HepG2 (cell line): ENCODE measurements around the gene CCT5. TPM values are rescaled to one million over a fixed set of nuclear protein-coding genes. Genes with fewer than 3 reads are reported as not detected.
A peak's percentile ranks its signal among the peaks of the same experiment; 100 is the strongest.

Source experiments
- ATAC-seq: fragments of 200-7000 bp; cut with Tn5 transposase; 3 replicates; pipeline ENCODE4 v1.9.1; 2020; ENCODE audit warnings: mild to moderate bottlenecking, moderate library complexity
- BruUV-seq: library from RNA; stranded (reverse); fragments of 400-500 nt; replicated peaks from 2 replicates; lab custom pipeline; 2021; lab: Mats Ljungman, UMichigan
- CTCF ChIA-PET: fragments of 300-600 bp; formaldehyde crosslinking; extraction: SDS; loops from one replicate; lab custom pipeline; 2021; ENCODE audit warnings: low total read pairs, inconsistent platforms, low intra/inter-chr PET ratio; lab: Yijun Ruan, JAX
- POLR2A ChIA-PET: fragments of 350-600 bp; sonication (Branson Sonifier 250); formaldehyde crosslinking; loops from one replicate; lab custom pipeline; 2020; ENCODE audit warnings: antibody characterized with exemption, inconsistent platforms; lab: Yijun Ruan, JAX
- DNase-seq: peaks from one replicate; pipeline ENCODE4 v3.0.0-alpha.2; 2015; ENCODE audit warnings: low spot score
- FAIRE-seq: peaks from 3 replicates; lab custom pipeline; 2011; peaks lifted over from hg19 to GRCh38; lab: Jason Lieb, UNC
- H2AFZ ChIP-seq: one replicate; pipeline ENCODE4 v1.6.1; 2011; ENCODE audit warnings: low read length, inconsistent platforms
- H3K27ac ChIP-seq: fragments of 300-600 bp; 3 replicates; pipeline ENCODE4 v1.8.0; 2011; ENCODE audit warnings: mixed run types, mild to moderate bottlenecking, mixed read lengths, low read length, inconsistent platforms; ENCODE audit not compliant: insufficient read depth; ENCODE audit errors: extremely low read length
- H3K27me3 ChIP-seq, 2 experiments: fragments of 200-600 bp in 1 of 2; 2 replicates in 1 of 2; 3 replicates in 1 of 2; pipeline versions ENCODE4 v1.6.0 to v1.8.0; 2011; ENCODE audit warnings: low read length in 2 of 2, mild to moderate bottlenecking in 2 of 2, moderate library complexity in 2 of 2, inconsistent platforms in 1 of 2; ENCODE audit not compliant: insufficient read depth in 2 of 2, control insufficient read depth in 1 of 2
- H3K36me3 ChIP-seq, 2 experiments: fragments of 200-600 bp in 1 of 2; replicated peaks in 1 of 2; 2 replicates in 1 of 2; 3 replicates in 1 of 2; pipeline versions ENCODE4 v1.5.1 to v1.8.0; 2011; ENCODE audit warnings: low read length in 2 of 2, inconsistent platforms in 1 of 2; ENCODE audit not compliant: insufficient read depth in 2 of 2, control insufficient read depth in 1 of 2
- H3K4me1 ChIP-seq: 2 replicates; pipeline ENCODE4 v1.5.1; 2012; ENCODE audit warnings: low read length, inconsistent platforms; ENCODE audit not compliant: insufficient read depth
- H3K4me2 ChIP-seq: 2 replicates; pipeline ENCODE4 v1.6.0; 2011; ENCODE audit warnings: low read depth, low read length, inconsistent platforms
- H3K4me3 ChIP-seq, 3 experiments: fragments of 200-600 bp in 1 of 3; sonication (generic), shearing (Covaris generic) in 1 of 3; replicated peaks in 1 of 3; 2 replicates each; pipeline ENCODE4 v1.5.1; 2011 to 2016; ENCODE audit warnings: low read length in 3 of 3, inconsistent platforms in 2 of 3, low read depth in 2 of 3, mild to moderate bottlenecking in 2 of 3, control low read depth in 1 of 3, mixed read lengths in 1 of 3; ENCODE audit not compliant: insufficient read depth in 1 of 3
- H3K79me2 ChIP-seq: one replicate; pipeline ENCODE4 v1.6.1; 2011; ENCODE audit warnings: low read length, inconsistent platforms; ENCODE audit not compliant: insufficient read depth
- H3K9ac ChIP-seq: 2 replicates; pipeline ENCODE4 v1.6.0; 2011; ENCODE audit warnings: mild to moderate bottlenecking, low read depth, low read length, inconsistent platforms; ENCODE audit not compliant: insufficient read depth
- H3K9me3 ChIP-seq: 2 replicates; pipeline ENCODE4 v1.5.1; 2012; ENCODE audit warnings: mild to moderate bottlenecking, low read length
- H4K20me1 ChIP-seq: 2 replicates; pipeline ENCODE4 v1.6.0; 2011; ENCODE audit warnings: inconsistent platforms, mild to moderate bottlenecking, low read length, moderate library complexity; ENCODE audit not compliant: insufficient read depth
- ETV5 ChIP-seq: IDR thresholded peaks from 2 replicates; pipeline ENCODE4 v1.6.1; 2018; ENCODE audit warnings: missing biosample characterization, missing genetic modification reagents, inconsistent platforms, borderline replicate concordance
- HIC2 ChIP-seq: sonication (generic); formaldehyde crosslinking; IDR thresholded peaks from 2 replicates; pipeline ENCODE4 v1.9.0; 2022; ENCODE audit warnings: low read depth, missing genetic modification reagents
- KDM6A ChIP-seq: IDR thresholded peaks from 2 replicates; pipeline ENCODE4 v1.6.1; 2016; ENCODE audit warnings: low read depth
- MAFF ChIP-seq: IDR thresholded peaks from 2 replicates; pipeline ENCODE4 v1.6.1; 2011; ENCODE audit warnings: low read depth, low read length, improper control_type of control experiment
- MAFK ChIP-seq, 2 experiments: IDR thresholded peaks in 1 of 2; conservative IDR thresholded peaks in 1 of 2; 2 replicates each; pipeline ENCODE4 v1.6.1; 2011; ENCODE audit warnings: improper control_type of control experiment in 2 of 2, low read length in 2 of 2
- PCBP2 ChIP-seq: fragments of 200-400 bp; formaldehyde crosslinking; optimal IDR thresholded peaks from 2 replicates; pipeline ENCODE3; 2018; ENCODE audit warnings: low read length, low read depth; ENCODE audit not compliant: poor library complexity, severe bottlenecking
- ZBTB3 ChIP-seq: sonication (generic); formaldehyde crosslinking; IDR thresholded peaks from 2 replicates; pipeline ENCODE4 v1.4.0; 2020; ENCODE audit warnings: low read depth, mild to moderate bottlenecking, moderate library complexity, missing genetic modification reagents, borderline replicate concordance
- ZNF343 ChIP-seq: sonication (generic); formaldehyde crosslinking; IDR thresholded peaks from 2 replicates; pipeline ENCODE4 v1.4.0; 2020; ENCODE audit warnings: mild to moderate bottlenecking, missing genetic modification reagents
- ZSCAN21 ChIP-seq: sonication (generic); formaldehyde crosslinking; IDR thresholded peaks from 2 replicates; pipeline ENCODE4 v1.8.0; 2022; ENCODE audit warnings: mild to moderate bottlenecking, missing genetic modification reagents, moderate library complexity, borderline replicate concordance
- WGBS: methylation state at CpG from one replicate; pipeline ENCODE4 v1.1.6; 2017; ENCODE audit warnings: low lambda C conversion rate; 5-methylcytosine and 5-hydroxymethylcytosine counted together
- in situ Hi-C: cut with HindIII; loops from 2 replicates; pipeline ENCODE4 v1.10.0; 2017; ENCODE audit warnings: low pct_unique_long_range_greater_than_20kb; ENCODE audit not compliant: extremely low pct_ligation_motif_present
- intact Hi-C: fragments of 100-400 bp; cut with micrococcal nuclease; formaldehyde crosslinking; loops from one replicate; pipeline ENCODE4 v1.10.0; 2022; ENCODE audit not compliant: unreplicated experiment
- polyA plus RNA-seq, 8 experiments: library from polyadenylated mRNA; depleted of rRNA in 3 of 8; stranded (reverse) in 7 of 8; unstranded in 1 of 8; fragments of >200 nt; fragmentation: Illumina TruSeq in 4 of 8; extraction: Trizol in 4 of 8; gene quantifications; 2 replicates each; pipeline versions ENCODE4 v1.2.1 to v1.2.3, GENCODE V29; 2011 to 2016; ENCODE audit warnings: low read depth in 4 of 8, missing spikeins in 1 of 8, mixed read lengths in 1 of 8; ENCODE audit not compliant: insufficient read depth in 1 of 8
- total RNA-seq, 5 experiments: library from RNA; depleted of rRNA; stranded (reverse); fragments of >200 nt; fragmentation: Illumina TruSeq; extraction: Trizol; gene quantifications; 2 replicates each; pipeline ENCODE4 v1.2.3, GENCODE V29; 2016; ENCODE audit warnings: low read depth in 1 of 5
- TF ChIP-seq, protein P1 (sequence below): sonication (generic); formaldehyde crosslinking; IDR thresholded peaks from 2 replicates; pipeline ENCODE4 v1.4.0; 2020; ENCODE audit warnings: missing genetic modification reagents
- TF ChIP-seq, protein P2 (sequence below): sonication (generic); formaldehyde crosslinking; conservative IDR thresholded peaks from 2 replicates; pipeline ENCODE4 v1.4.0; 2020; ENCODE audit warnings: missing genetic modification reagents

The CCT5 gene
- total and polyA plus RNA-seq, 2 of the 13 experiments (the other 11 are each of a cell fraction or from before 2014, with no cell fraction given), result 319 to 708 TPM

GRCh38 chr5:10228288-10228687 lies 21.8 kb upstream of the CCT5 start:
- ATAC-seq (no peak), FAIRE-seq (no peak), DNase-seq (no peak)
- Histone ChIP-seq H2AFZ (no peak overlapping the region), H3K36me3 (peaks cover 0 to 4% of the 10 kb centered on the region in 2 experiments; a peak in 1 of 5 replicates), H3K4me1 (no peaks in the 10 kb centered on the region), H3K79me2 (no peaks in the 10 kb centered on the region), H3K4me3 (no peak overlapping the region), H3K27ac (no peak overlapping the region), H4K20me1 (no peaks in the 10 kb centered on the region), H3K9ac (no peak overlapping the region), H3K27me3 (no peaks in the 10 kb centered on the region), H3K4me2 (no peak overlapping the region), H3K9me3 (peaks cover 5% of the 10 kb centered on the region; the same call in 1 of the 2 replicates)
- in situ Hi-C loops (no loop called here), intact Hi-C loops (no loop called here)
- WGBS, result 79% methylated on average over 1 of the region's 1 CpG
- TF ChIP-seq KDM6A (CRISPR knock-in tag), result no peak
- no peak for TF ChIP-seq PCBP2
- TF ChIP-seq, protein P1, sequence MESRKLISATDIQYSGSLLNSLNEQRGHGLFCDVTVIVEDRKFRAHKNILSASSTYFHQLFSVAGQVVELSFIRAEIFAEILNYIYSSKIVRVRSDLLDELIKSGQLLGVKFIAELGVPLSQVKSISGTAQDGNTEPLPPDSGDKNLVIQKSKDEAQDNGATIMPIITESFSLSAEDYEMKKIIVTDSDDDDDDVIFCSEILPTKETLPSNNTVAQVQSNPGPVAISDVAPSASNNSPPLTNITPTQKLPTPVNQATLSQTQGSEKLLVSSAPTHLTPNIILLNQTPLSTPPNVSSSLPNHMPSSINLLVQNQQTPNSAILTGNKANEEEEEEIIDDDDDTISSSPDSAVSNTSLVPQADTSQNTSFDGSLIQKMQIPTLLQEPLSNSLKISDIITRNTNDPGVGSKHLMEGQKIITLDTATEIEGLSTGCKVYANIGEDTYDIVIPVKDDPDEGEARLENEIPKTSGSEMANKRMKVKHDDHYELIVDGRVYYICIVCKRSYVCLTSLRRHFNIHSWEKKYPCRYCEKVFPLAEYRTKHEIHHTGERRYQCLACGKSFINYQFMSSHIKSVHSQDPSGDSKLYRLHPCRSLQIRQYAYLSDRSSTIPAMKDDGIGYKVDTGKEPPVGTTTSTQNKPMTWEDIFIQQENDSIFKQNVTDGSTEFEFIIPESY (CRISPR knock-in tag), result no peak
- TF ChIP-seq MAFK (conservative IDR thresholded peaks at IDR 0.05 in 1 of 2, IDR thresholded peaks at IDR 0.05 in 1 of 2; ENCODE audit: low read length in 2 of 2), result 0 out of 4 replicates have a peak, but pooled peaks of 1 of the 2 experiments have one; percentile 31
- TF ChIP-seq ETV5 (CRISPR knock-in tag), result no peak
- TF ChIP-seq HIC2 (CRISPR knock-in tag), result no peak
- TF ChIP-seq MAFF, result peak; percentile 17; the same call in 1 of the 2 replicates
- TF ChIP-seq, protein P2, sequence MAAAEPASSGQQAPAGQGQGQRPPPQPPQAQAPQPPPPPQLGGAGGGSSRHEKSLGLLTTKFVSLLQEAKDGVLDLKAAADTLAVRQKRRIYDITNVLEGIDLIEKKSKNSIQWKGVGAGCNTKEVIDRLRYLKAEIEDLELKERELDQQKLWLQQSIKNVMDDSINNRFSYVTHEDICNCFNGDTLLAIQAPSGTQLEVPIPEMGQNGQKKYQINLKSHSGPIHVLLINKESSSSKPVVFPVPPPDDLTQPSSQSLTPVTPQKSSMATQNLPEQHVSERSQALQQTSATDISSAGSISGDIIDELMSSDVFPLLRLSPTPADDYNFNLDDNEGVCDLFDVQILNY (CRISPR knock-in tag), result no peak
- no peak for TF ChIP-seq ZNF343 (CRISPR knock-in tag)
- TF ChIP-seq ZSCAN21 (CRISPR knock-in tag), result no peak
- TF ChIP-seq ZBTB3 (CRISPR knock-in tag), result no peak
- no TSS peak for BruUV-seq
- ChIA-PET CTCF (no interaction called here), POLR2A (no interaction called here)
